ENCODE results near the gene OR8B12.

OR8B12 gene, protein sequence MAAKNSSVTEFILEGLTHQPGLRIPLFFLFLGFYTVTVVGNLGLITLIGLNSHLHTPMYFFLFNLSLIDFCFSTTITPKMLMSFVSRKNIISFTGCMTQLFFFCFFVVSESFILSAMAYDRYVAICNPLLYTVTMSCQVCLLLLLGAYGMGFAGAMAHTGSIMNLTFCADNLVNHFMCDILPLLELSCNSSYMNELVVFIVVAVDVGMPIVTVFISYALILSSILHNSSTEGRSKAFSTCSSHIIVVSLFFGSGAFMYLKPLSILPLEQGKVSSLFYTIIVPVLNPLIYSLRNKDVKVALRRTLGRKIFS

DNA sequence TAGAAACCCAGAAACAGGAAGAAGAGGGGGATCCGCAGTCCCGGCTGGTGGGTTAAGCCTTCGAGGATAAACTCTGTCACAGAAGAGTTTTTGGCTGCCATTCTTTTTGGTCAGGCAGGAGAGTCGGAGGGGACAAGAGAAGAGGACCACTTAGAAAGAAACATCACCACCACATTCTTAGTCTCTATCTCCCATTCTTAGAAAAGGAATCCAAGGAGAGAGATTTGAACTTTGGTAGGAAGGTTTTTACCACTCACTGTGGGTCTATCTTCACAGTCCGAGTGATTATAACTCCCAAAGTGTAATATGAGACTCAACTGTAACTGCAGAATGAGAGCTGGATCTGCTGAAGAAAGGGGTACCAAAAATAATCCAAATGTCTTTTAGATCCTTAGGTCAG, at the start of gene OR8B12:
Gene OR8B12, minus strand, starts transcription at position 101 of the 400 bp plus-strand sequence. Its CDS starts 0 bp downstream, at position 101.
- ATAC-seq = no peak
- Mint-ChIP-seq H3K4me1 (no peaks in the 10 kb centered on the region), H3K4me3 (no peak within 1 kb of the TSS), H3K27ac (no peak within 1 kb of the TSS), H3K9me3 (peaks cover 2% of the 10 kb centered on the region), H3K36me3 (no peaks in the 10 kb centered on the region), H3K27me3 (peaks cover 40% of the 10 kb centered on the region)

DNA sequence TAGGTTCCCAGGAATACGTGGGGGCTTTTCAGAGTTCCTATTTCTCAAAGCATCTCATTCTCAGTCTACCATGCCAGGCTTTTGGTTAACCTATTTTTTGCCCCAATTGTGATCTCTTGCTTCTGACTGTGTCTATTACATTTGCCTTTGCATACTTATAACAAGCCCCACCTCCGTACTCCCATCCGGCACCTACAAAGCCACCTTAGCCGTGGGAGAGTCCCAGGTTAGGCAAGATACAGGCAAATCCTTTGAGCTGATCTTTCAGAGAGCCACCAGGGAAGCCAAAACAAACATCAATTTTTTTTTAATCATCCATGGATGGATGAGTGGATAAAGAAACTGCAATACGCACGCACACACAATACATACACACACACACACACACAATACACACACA, 49.2 kb upstream of the OR8B12 start:
- H3K27me3 Mint-ChIP-seq = peaks cover 22% of the 10 kb centered on the region
- no peaks in the 10 kb centered on the region for H3K36me3 Mint-ChIP-seq
- no peaks in the 10 kb centered on the region for H3K4me1 Mint-ChIP-seq
- no peak overlapping the region for H3K27ac Mint-ChIP-seq
- H3K9me3 Mint-ChIP-seq = no peaks in the 10 kb centered on the region
- no peak for ATAC-seq
- no peak overlapping the region for H3K4me3 Mint-ChIP-seq

- Mint-ChIP-seq H3K9me3 (no peaks in the 10 kb centered on the region), H3K4me1 (no peaks in the 10 kb centered on the region), H3K4me3 (no peak overlapping the region), H3K36me3 (no peaks in the 10 kb centered on the region), H3K27ac (no peak overlapping the region), H3K27me3 (peaks cover 26% of the 10 kb centered on the region)
- ATAC-seq = no peak
Observed at GRCh38 chr11:124591430-124591829, 48.0 kb upstream of the OR8B12 start.

- Mint-ChIP-seq H3K36me3 (no peaks in the 10 kb centered on the region), H3K27ac (no peak overlapping the region), H3K9me3 (no peaks in the 10 kb centered on the region), H3K4me1 (no peaks in the 10 kb centered on the region), H3K27me3 (peaks cover 23% of the 10 kb centered on the region), H3K4me3 (no peak overlapping the region)
- no peak for ATAC-seq
Observed at GRCh38 chr11:124586238-124586860, 42.9 kb upstream of the OR8B12 start.

DNA sequence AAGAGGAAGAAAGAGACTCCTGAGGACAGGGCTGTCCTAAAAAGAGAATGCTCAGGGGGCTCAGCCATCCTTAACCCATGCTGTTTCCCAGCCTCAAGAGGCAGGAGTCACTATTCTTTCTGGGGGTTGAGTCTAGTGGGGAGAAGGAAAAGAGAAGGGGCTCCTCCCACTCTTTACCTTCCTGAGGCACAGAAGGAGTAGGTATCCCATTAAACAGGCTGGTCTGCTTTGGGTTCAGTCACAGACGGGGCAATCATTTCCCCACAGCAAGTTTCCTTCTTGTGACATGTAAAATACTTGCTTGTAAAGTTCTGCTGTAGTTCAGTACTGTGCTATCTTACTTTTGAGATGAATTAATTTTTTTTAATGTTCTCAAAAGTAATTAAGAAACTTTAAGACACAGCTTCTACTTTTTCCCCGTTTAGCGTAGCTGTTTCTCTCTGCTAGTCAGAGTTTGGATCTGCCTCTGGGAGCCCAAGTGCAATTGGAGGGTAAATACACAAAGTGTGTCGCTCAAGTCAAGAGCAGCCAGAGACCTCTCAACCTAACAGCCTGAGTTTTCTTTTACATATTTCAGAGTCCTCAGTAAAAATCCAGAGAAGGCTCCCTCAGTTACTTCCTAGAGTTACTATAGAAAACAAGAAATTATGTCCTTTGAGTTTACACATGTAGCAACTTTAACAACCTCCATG, 41.4 kb upstream of the OR8B12 start:
- Mint-ChIP-seq H3K27ac (no peak overlapping the region), H3K4me1 (no peaks in the 10 kb centered on the region), H3K27me3 (peaks cover 23% of the 10 kb centered on the region), H3K36me3 (no peaks in the 10 kb centered on the region), H3K4me3 (no peak overlapping the region), H3K9me3 (no peaks in the 10 kb centered on the region)
- peak; percentile 16 for ATAC-seq

DNA sequence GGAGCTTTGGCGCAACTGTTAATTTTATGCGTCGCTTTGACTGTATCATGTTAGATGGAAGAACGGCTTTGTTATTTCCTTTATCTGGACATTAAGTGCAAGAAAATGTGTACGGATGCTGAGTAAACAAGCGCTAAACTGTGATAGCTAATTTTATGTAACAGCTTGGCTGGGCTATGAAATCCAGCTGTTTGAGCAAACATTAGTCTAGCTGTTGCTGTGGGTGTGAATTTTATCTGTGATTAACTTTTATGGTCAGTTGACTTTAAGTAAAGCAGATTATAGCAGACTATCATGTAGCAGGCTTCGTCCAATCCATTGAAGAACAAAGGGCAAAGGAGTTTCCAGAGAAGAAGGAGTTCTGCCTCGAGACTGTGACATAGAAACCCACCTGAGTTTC, 40.3 kb upstream of the OR8B12 start:
- Mint-ChIP-seq H3K27me3 (peaks cover 23% of the 10 kb centered on the region), H3K27ac (no peak overlapping the region), H3K36me3 (no peaks in the 10 kb centered on the region), H3K4me1 (no peaks in the 10 kb centered on the region), H3K4me3 (no peak overlapping the region), H3K9me3 (no peaks in the 10 kb centered on the region)
- no peak for ATAC-seq

DNA sequence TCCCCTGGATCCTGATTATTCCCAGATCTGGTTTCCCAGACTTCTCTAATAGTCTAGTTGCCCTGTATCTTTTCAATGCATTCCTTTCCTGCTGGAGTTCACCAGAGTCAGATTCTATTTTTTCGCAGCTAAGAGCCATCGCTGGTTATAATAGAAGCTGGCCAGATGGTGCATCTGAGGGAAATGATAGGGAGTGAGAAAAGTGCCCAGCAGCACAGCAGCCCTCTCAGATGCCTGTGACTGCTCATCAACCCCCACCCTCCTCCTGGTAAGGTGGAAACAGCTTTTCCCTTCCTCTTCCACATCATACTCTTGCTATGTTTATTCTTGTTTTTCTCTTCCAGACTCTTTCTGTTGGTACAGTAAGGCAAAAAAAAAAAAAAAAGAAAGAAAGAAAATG, 39.1 kb upstream of the OR8B12 start:
- peaks cover 17% of the 10 kb centered on the region for H3K27me3 Mint-ChIP-seq
- H3K9me3 Mint-ChIP-seq = no peaks in the 10 kb centered on the region
- ATAC-seq = no peak
- H3K4me3 Mint-ChIP-seq = no peak overlapping the region
- H3K36me3 Mint-ChIP-seq = no peaks in the 10 kb centered on the region
- no peak overlapping the region for H3K27ac Mint-ChIP-seq
- H3K4me1 Mint-ChIP-seq = no peaks in the 10 kb centered on the region

DNA sequence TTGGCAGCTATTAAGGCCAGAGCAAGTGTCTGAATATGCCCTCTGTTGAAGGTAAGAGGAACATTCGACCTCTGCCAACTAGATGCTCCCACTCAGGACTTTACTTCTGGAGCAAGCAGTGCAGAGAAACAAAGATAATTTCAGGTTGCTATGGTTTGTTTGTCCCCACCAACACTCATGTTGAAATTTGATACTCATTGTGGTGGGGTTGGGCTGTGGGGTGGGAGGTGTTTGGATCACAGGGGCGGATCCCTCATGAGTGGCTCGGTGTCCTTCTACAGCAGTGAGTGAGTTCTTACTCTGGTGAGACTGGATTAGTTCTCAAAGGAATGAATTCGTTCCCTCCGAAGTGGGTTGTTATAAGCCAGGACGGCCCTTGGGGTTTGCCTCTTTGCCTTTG, 38.4 kb upstream of the OR8B12 start:
- Mint-ChIP-seq H3K4me3 (no peak overlapping the region), H3K4me1 (no peaks in the 10 kb centered on the region), H3K36me3 (no peaks in the 10 kb centered on the region), H3K9me3 (no peaks in the 10 kb centered on the region), H3K27ac (no peak overlapping the region), H3K27me3 (peaks cover 9% of the 10 kb centered on the region)
- no peak for ATAC-seq

DNA sequence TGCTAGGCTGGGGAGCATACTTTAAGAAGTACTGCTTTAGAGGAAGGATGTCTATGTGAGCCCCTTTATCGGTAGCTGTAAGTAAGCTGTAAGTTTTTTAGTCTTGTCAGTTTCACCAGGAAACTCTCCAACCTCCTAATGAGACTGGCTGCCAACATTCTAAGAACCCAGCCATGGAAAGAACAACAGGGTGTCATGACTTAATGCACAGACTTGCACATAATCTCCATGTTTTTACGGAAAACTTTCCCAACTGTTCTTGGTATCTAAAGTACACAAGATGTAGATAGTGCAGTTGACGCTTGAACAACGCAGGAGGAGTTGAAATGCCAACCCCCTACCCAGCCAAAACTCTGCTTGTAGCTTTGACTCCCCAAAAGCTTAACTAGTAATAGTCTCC, 35.3 kb upstream of the OR8B12 start:
- Mint-ChIP-seq H3K36me3 (no peaks in the 10 kb centered on the region), H3K27ac (no peak overlapping the region), H3K27me3 (no peaks in the 10 kb centered on the region), H3K4me3 (no peak overlapping the region), H3K9me3 (no peaks in the 10 kb centered on the region), H3K4me1 (no peaks in the 10 kb centered on the region)
- no peak for ATAC-seq

DNA sequence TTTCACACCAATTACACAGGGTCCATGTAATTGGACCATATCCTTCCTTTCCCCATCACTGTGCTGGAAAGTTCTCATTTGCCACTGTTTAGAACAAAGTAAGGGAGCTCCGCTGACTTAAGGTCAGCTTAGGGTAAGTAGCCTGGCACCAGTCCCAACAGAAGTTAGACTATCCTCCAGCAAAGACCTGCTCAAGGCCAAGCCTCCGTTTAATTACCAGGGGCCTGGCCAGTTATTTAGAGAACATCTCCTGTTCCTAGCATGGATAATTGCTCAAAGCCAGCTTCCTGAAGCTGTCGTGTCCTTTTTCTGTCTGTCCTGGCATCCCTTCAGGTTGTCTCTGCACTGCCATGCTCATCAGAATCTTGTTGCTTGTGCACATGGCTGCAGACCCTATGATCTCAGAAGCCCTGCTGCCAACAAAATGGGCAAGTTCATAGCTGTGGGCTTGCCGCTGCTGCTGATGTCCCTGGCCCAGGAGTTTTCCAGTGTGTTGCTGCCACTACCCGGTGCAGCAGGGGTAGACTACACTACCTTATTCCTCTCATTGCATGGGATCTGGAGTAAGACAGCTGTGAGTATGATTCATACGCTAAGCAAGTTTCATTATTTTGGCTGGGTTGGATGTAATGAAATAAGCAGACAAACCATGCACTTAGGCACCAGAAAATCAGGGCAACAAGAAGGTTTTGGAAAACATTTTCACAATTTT, 34.4 kb upstream of the OR8B12 start:
- no peaks in the 10 kb centered on the region for H3K27me3 Mint-ChIP-seq
- H3K4me1 Mint-ChIP-seq = no peaks in the 10 kb centered on the region
- H3K4me3 Mint-ChIP-seq = no peak overlapping the region
- no peaks in the 10 kb centered on the region for H3K9me3 Mint-ChIP-seq
- no peak overlapping the region for H3K27ac Mint-ChIP-seq
- no peaks in the 10 kb centered on the region for H3K36me3 Mint-ChIP-seq
- no peak for ATAC-seq

GRCh38 chr11:124570160-124570559, 26.7 kb upstream of the OR8B12 start:
- Mint-ChIP-seq H3K36me3 (no peaks in the 10 kb centered on the region), H3K4me1 (peaks cover 11% of the 10 kb centered on the region), H3K9me3 (no peaks in the 10 kb centered on the region), H3K27me3 (peaks cover 29% of the 10 kb centered on the region), H3K4me3 (no peak overlapping the region), H3K27ac (no peak overlapping the region)
- ATAC-seq = no peak

GRCh38 chr11:124569697-124570096, 26.2 kb upstream of the OR8B12 start, which contains the start of gene OR8A1:
OR8A1 (plus strand) TSS chr11:124569997; CDS start chr11:124570120, 123 bp downstream.
- H3K9me3 Mint-ChIP-seq = no peaks in the 10 kb centered on the region
- no peak for ATAC-seq
- H3K36me3 Mint-ChIP-seq = no peaks in the 10 kb centered on the region
- peaks cover 34% of the 10 kb centered on the region for H3K27me3 Mint-ChIP-seq
- peaks cover 11% of the 10 kb centered on the region for H3K4me1 Mint-ChIP-seq
- no peak within 1 kb of the TSS for H3K4me3 Mint-ChIP-seq
- no peak within 1 kb of the TSS for H3K27ac Mint-ChIP-seq

DNA sequence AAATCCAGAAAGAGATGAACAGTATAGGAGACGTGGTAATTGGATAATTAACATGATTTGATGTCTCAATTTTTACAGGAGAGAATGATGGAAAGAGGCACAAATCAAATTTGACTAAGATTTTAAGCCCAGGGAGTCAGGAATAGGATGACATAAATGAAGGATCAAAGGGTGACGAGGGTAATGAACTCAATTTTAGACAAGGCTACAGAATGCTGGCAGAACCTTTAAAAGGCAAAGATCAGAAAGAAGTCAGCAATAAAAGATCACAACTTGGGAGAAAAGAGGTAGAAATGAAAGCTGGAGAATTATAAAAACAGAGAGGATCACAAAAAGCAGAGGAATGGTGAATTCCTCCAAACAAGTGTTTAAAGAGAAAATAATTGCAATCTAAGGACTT, 13.4 kb upstream of the OR8B12 start:
- Mint-ChIP-seq H3K9me3 (peaks cover 8% of the 10 kb centered on the region), H3K27me3 (peaks cover 6% of the 10 kb centered on the region), H3K4me1 (no peaks in the 10 kb centered on the region), H3K36me3 (no peaks in the 10 kb centered on the region), H3K4me3 (no peak overlapping the region), H3K27ac (no peak overlapping the region)
- ATAC-seq = no peak

DNA sequence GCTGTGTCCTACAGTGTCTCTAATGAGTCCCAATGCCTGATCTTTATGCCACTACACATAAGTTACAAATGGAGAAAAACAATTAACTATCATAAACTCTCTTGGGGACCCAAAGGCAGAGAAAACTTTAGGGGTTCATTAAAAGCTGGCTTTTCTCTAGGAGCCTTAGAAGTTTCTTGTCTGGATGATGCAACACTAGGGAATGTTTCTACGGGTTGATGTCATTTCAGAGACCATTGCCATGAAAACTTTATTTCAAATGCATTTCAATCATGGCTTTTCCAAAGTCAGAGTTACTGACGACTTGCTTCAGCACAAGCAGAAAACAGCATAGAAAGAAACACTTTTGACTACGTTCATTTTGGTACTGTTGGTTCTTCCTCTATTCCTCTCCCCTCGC, 8.5 kb upstream of the OR8B12 start:
- no peaks in the 10 kb centered on the region for H3K4me1 Mint-ChIP-seq
- peaks cover 8% of the 10 kb centered on the region for H3K9me3 Mint-ChIP-seq
- no peak for ATAC-seq
- H3K36me3 Mint-ChIP-seq = no peaks in the 10 kb centered on the region
- H3K27me3 Mint-ChIP-seq = no peaks in the 10 kb centered on the region
- H3K27ac Mint-ChIP-seq = no peak overlapping the region
- H3K4me3 Mint-ChIP-seq = no peak overlapping the region

DNA sequence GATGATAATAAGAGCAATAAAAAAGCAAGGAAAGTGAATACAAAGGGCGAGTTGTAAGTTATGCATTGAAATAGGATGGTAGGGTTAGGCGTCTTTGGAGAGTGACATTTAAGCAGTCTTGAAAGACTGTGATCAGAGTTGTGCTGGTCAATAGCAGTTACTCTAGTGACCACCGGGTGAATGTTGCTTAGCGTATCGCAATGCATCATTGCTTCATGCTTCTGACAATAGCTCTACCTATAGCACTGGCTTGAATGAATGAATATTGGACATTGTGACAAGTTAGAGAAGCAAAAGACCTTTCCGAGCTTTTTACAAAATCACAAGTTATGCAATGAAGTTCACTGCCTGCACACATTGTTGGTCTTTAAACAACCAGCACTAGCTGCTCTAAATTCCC, 7.7 kb upstream of the OR8B12 start:
- H3K27me3 Mint-ChIP-seq = peaks cover 3% of the 10 kb centered on the region
- no peak for ATAC-seq

More for the DNA sequence above, 7.7 kb upstream of the OR8B12 start:
- peaks cover 8% of the 10 kb centered on the region for H3K9me3 Mint-ChIP-seq
- no peaks in the 10 kb centered on the region for H3K36me3 Mint-ChIP-seq
- H3K4me3 Mint-ChIP-seq = no peak overlapping the region
- H3K27ac Mint-ChIP-seq = no peak overlapping the region
- no peaks in the 10 kb centered on the region for H3K4me1 Mint-ChIP-seq

Measured in stimulated activated memory B cell treated with anti-CD40 and anti-IgM and Interleukin-4, amounts not matched to agents 10 μg/mL and 1 μg/mL and 100 μg/mL, for 72 hours (primary cell).